ENCODE data around the gene DNAAF1.

GRCh38 chr16:84138824-84139627, 6.1 kb upstream of the DNAAF1 start:
- TF ChIP-seq POLR2AphosphoS5 (IDR thresholded peaks at IDR 0.05; ENCODE audit: low read depth, low read length), result no peak
- no peak for TF ChIP-seq TBP (IDR thresholded peaks at IDR 0.05; ENCODE audit: low read depth, low read length)
- TF ChIP-seq POLR2A (IDR thresholded peaks at IDR 0.05; ENCODE audit: control extremely low read depth in 1 of 2, low read depth in 2 of 2, low read length in 2 of 2), result no peak
- no peak for TF ChIP-seq ATF3 (IDR thresholded peaks at IDR 0.05; ENCODE audit: insufficient read depth, low read depth, low read length)
- no peak for TF ChIP-seq EP300 (IDR thresholded peaks at IDR 0.05; ENCODE audit: borderline replicate concordance in 1 of 2, low read depth in 2 of 2, low read length in 2 of 2)
- TF ChIP-seq USF2 (IDR thresholded peaks at IDR 0.05; ENCODE audit: low read length), result no peak
- no peak for TF ChIP-seq CTCF (IDR thresholded peaks at IDR 0.05; ENCODE audit: control extremely low read depth in 1 of 3, insufficient read depth in 1 of 3, low read depth in 1 of 3, low read length in 3 of 3)
- no peak for TF ChIP-seq HDAC2 (IDR thresholded peaks at IDR 0.05; ENCODE audit: borderline replicate concordance in 1 of 2, low read depth in 2 of 2, low read length in 2 of 2)

Data from H1 (cell line).